NCI-H2227 (cell line): ENCODE measurements around the gene SHE.
A peak's percentile ranks its signal among the peaks of the same experiment; 100 is the strongest.

Source experiments
- DNase-seq: peaks from one replicate; lab custom pipeline; 2025; ENCODE audit not compliant: unreplicated experiment; lab: John Stamatoyannopoulos, UW

SHE gene

GRCh38 chr1:154453161-154453560 lies 49.1 kb downstream of the SHE start:
- no peak for DNase-seq

DNA sequence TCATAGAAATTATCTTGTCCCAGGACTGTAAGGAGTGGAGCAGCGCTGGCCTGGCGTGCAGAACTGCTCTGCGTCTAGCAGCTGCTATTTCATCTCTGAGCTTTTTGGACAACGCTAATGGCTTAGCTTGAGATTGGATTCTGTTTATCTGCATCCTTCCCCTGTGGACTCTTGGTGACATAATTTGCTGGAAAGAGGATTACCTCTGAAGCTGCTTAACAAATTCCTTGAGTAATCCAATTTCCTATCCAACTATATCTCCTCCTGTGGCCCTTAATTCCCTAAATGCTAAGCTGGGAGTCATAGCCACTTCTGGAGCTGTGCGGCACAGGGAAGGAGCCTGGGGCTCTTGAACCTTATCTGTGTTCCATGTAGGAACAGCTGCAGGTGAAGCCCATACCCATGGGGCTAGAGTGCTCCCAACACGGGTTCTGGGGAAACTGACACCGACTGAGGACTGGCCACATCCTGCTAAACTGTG lies 53.8 kb downstream of the SHE start:
- no peak for DNase-seq

DNA sequence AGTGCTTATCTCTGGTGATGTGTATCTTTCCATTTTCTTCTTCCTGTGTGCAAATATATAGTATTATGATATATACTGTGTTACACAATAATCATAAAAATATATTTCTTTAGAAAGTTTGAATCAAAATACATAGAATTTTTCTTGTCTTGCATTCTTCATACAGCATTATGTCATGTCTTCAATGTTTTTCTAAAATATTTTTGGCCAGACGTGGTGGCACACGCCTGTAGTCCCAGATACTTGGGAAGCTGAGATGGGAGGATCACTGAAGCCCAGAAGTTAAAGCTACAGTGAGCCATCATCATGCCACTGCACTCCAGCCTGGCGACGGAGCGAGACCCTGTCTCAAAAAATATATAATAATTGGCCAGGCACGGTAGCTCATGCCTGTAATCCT lies 55.4 kb downstream of the SHE start:
- DNase-seq, result no peak

- no peak for DNase-seq
These were observed 55.9 kb downstream of the SHE start for GRCh38 chr1:154446292-154446691.

- no peak for DNase-seq
These were observed 57.2 kb downstream of the SHE start for GRCh38 chr1:154445040-154445472.

DNA sequence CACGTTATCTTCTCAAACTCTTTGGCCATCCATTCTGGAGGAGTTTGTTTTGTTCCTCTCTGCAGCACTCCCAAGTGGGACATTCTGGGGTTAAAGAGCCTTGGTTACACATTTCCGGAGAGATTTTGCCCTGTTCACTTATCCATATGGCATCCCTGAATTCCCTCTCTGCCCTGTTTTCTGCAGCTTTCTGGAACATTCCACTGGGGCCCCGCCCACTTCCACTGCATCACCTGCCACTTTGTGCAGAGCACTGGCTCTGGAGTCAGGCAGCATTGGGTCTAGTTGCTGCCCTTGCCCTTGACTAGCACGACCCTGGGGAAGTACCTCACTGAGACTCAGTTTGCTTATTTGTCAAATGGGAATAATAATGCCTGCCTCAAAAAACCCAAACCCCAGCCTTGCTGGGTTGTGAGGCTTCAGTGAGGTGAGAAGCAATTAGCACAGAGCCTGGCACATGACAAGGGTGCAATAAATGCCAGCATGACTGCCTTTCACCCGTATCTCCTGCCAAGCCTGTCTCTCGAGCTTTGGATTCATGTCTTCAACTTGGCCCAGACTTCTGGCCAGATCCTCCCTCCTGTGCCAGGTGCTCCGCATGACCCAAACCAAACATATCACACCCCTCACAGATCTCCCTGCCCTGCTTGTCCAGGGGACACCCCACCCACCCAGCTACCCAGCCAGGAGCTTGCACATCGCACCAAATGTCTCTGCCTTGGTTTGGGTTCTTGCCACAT lies 58.8 kb downstream of the SHE start:
- no peak for DNase-seq

DNA sequence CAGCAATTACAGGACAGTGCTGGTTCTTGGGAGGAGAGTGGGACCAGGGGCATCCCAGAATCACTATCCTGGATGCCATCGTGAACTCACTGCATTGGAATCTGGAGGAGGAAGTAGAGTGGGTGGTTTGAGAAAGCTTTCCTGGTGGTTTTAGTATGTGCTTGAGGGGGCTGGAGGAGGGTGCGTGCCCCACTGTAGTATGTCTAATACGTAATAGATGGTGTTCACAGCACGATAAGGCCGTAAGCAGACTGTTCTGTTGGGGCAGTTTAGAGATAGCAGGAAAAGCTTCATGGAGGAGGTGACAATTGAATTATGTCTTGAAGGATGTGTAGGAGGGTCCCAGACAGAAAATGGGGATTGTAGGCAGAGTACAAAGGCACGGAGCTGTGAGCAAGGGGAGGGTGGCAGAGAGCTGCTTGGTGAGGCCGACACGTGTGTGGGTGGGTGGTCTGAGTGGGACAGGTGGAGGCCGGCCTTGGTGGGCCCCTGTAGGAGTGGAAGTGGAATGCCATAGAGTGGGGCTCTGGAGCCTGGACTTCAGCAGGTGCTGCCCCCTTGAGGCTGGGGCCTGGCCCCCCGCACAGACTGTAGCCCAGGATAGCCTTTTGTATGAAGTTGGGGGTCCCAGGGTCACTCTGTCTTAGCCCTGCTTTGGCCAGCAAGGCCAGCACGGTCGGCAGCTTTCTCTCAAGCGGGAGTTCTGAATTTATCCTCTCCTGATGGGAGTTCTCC lies 60.0 kb downstream of the SHE start:
- no peak for DNase-seq

DNA sequence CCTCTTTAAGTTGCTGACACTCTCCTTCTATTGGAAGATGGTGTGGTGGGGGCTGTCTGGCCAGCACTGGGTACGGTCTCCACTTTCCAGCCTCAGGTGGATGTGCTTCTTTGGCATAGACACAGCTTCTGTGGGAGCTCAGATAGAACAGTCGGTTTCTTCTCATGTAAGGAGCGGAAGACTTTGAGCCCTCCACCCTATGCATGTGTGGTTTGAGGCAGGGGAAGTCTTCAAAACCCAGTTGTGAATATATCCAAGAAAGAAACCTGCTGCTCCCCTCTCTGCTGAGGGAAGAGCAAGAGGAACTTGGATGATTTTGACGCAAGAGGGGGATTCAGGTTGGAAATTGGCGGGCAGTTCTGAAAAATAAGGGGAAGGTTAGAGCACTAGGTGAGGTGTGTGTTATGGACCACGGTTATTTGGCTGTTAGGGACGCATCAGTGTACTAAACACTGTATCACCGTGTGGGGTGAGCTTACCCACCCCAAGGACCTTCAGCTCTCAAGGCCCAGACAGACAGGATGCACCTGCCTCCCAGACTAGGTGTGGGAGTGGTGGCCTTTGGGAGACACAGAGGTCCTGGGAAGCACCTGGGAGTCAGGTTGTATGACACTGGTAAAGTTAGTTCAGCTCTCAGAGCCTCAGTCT lies 60.8 kb downstream of the SHE start:
- DNase-seq, result no peak

DNA sequence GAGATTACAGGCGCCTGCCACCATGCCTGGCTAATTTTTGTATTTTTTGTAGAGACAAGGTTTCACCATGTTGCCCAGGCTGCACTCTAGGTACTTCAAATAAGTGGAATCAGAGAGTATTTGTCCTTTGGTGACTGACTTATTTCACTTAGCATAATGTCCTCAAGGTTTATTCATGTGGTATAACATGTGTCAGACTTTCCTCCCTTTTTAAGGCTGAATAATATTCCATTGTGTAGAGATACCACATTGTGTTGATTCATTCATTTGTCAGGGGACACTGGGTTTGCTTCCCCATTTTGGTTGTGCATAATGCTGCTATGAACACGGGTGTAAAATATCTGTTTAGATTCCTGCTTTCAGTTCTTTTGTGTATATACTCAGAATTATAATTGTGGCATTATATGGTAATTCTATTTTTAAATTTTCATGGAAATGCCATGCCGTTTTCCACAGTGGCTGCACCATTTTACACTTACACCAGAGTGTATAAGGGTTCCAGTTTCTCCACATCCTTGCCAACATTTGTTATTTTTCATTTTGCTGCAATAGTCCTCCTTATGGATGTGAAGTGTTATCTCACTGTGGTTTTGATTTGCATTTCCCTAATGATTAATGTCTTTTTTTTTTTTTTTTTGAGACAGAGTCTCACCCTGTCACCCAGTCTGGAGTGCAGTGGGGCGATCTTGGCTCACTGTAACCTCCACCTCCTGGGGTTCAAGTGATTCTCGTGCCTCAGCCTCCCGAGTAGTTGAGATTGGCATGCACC lies 62.0 kb downstream of the SHE start:
- no peak for DNase-seq

DNA sequence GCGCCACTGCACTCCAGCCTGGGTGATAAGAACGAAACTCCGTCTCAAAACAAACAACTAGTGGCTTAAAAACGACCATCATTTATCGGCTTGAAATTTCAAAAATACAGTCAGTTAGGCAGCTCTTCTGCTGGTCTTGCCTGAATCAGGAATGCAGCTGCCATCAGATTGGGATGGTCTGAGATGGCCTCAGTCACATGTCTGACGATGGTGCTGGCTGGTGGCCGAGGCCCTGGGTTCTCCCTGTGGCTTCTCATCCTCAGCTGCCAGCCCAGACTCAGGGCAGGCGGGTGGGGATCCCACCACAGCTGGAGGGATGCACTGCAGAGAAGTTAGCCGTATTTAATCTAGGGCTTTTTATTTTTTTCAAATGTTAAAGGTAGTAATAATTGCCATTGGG lies 65.8 kb downstream of the SHE start:
- no peak for DNase-seq

GRCh38 chr1:154435599-154436200 lies 66.5 kb downstream of the SHE start:
- DNase-seq, result no peak

DNA sequence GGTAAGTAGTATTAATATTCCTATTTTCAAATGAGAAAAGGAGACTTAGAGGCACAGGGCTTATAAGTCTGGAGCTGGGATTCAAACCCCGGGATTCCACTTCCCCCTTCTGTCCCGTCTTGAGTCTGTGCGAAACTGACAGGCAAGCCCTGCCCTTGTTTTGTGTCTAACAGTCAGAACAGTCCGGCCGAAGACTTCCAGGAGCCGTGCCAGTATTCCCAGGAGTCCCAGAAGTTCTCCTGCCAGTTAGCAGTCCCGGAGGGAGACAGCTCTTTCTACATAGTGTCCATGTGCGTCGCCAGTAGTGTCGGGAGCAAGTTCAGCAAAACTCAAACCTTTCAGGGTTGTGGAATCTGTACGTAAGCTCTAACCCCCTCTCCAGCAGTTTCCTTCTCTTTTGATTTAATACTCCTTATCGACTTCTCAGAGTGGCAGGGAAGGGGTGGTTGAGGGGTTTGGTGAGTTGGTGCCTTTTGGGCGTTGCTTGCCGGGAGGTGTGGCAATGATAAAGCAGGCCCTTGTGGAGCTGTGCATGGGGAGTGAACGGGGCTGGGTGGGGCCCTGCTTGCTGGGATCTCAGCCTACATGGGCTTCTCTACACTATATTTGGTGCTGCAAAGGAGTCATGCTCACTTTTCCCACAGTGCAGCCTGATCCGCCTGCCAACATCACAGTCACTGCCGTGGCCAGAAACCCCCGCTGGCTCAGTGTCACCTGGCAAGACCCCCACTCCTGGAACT lies 67.7 kb downstream of the SHE start:
- DNase-seq, result no peak

DNA sequence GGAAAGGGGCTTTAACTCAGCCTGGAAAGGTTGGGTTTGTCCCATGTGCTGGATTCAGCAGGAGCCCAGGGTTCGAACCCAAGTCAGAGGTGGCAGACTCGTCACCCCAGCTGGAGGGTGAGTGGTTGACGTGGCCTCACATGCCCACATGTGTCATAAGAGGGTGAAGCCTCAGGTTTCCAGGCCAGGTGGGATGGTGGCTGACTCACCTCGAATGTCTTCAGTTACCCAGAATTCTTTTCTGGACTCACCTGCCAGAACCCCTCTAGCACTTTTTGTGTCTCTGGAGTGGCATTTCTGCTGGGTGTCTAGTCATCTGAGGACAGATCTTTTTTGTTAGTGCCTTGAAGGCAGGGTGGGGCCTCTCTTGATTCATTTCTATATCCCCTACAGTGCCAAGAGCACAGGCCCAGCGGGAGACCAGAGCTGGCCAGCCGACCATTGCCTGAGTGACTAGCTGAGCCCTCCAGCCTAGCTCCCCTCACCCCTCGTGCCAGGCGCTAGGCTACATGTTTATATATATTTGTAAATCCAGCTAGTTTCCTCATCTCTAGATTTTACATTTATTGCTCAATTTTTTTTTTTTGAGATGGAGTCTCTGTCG lies 68.9 kb downstream of the SHE start:
- DNase-seq, result no peak

- DNase-seq, result no peak
These were observed 70.4 kb downstream of the SHE start for GRCh38 chr1:154431586-154432373.

DNA sequence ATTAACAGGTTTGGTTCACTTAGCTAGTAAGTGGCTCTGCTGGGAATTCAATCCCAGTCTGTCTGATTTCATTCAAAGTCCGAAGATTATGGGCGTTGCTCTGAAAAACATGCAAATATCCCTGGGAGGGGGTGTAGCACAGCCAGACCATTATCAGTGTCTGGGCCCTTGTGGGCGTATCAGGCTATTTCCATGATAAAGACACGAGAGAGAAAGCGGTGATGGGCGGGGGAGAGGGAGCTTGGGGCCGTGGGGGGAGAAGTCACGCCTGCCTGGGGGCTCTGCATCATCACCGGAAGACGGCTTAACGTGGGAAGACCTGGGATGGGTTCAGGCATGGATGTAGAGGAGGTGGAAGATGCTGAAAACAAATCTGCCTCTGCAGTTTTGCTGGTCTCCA lies 71.3 kb downstream of the SHE start:
- DNase-seq, result peak; percentile 69

- no peak for DNase-seq
These were observed 72.2 kb downstream of the SHE start for GRCh38 chr1:154429841-154430611.
